GM21390 (cell line): ENCODE measurements around the gene ITGA11.

Experiments
- ATAC-seq: cut with Tn5 transposase; IDR thresholded peaks from one replicate; pipeline ENCODE4 v1.9.1; 2021; ENCODE audit not compliant: unreplicated experiment

The ITGA11 gene

GRCh38 chr15:68295014-68295805 is 136.8 kb downstream of the ITGA11 start:
- no peak for ATAC-seq

DNA sequence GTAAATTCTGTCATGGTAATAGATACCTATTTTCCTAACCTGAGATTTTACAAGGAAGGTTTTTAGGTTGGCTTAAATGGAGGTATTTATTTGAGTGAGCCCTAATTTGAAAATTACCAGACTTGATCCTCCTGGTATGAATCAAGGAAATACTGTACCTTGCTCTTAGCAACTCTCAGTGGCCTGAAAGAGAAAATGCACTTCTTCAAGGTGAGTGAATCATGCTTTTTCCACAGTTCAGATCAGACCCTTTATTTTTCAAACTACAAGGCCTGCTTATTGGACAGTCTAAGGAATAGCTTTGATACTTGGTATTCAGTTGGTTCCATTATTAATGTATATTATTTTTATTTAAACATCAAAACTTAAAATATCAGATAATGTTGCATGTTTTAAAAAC is 139.0 kb downstream of the ITGA11 start:
- no peak for ATAC-seq

DNA sequence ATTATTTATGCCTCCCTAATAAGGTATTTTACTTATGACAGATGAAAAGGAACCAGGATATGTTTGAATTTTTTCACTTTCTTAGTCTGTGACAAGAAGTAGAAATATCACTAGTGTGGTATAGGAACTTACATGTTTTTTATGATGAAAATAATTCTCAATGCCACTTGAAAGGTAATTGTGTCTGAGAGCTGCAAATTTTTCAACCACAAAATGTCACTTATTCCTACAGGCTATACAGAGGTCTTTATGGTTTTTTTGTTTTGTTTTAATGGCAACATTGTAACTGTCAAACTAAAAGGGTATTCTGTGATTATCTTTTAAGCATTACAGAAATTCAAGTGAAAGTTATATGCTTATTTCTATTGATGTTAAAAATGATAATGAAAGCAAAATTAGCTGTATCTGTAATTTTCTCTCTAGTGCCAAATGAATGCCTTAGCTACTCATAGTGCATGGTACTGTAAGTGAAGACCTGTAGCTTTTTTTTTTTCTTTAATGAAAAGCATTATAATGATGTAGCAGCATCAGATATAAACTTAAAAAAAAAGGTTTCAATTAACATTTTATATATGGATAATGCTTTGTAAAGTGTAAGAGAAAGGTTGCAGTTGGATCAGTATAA is 139.7 kb downstream of the ITGA11 start:
- ATAC-seq = no peak

GRCh38 chr15:68290715-68291114 is 141.2 kb downstream of the ITGA11 start:
- ATAC-seq = no peak

DNA sequence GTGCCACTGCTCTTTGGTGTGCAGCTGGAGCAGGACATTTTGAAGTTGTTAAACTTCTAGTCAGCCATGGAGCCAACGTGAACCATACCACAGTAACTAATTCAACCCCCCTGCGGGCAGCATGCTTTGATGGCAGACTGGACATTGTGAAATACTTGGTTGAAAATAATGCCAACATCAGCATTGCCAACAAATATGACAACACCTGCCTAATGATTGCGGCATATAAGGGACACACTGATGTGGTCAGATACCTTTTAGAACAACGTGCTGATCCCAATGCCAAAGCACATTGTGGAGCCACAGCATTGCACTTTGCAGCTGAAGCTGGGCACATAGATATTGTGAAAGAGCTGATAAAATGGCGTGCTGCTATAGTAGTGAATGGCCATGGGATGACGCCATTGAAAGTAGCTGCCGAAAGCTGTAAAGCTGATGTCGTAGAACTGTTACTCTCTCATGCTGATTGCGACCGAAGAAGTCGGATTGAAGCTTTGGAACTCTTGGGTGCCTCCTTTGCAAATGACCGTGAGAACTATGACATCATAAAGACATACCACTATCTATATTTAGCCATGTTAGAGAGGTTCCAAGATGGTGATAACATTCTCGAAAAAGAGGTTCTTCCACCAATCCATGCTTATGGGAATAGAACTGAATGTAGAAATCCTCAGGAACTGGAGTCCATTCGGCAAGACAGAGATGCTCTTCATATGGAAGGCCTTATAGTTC is 142.2 kb downstream of the ITGA11 start:
- no peak for ATAC-seq

GRCh38 chr15:68289057-68289456 is 142.9 kb downstream of the ITGA11 start:
- ATAC-seq = no peak

DNA sequence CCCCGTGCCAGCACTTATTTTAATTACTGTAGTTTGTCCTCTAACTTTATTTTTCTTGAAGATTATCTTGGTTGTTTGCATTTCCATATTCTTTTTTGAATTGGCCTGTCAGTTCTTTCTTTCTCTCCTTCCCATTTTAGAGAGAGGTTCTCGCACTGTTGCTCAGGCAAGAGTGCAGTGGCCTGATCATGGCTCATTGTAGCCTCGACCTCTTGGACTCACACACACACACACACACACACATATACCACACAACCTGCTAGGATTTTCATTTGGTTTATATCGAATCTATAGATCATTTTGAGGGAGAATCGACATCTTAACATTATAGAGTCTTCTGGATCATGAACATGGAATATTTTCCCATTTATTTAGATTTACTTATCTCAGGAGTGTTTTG is 145.7 kb downstream of the ITGA11 start:
- no peak for ATAC-seq

DNA sequence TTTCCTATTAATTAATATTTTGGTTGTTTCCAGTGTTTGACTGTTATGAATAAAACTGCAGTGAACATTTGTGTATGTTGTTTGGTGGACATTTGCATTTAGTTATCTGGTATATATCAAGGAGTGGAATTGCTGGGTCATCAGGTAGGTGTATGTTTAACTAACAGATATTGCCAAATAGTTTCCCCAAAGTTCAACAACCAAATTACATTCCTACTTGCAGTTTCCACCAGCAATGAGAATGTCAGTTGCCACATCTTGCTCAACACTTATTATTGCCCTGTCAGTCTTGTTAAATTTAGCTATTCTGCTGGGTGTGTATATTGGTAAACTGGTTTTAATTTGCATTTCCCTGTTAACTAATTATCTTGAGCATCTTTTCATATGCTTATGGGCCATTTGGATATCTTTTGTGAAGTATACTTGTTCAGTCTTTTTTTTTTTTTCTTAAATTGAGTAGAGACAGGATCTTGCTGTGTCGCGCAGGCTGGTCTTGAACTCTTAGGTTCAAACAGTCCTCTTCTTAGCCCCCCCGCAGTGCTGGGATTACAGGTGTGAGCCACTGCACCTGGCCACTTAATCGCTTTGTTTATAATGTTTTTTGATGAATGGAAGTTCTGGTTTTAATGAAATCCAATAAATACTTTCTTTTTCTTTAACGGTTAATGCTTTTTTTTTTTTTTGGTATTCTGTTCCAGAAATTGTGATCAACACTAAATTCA is 146.5 kb downstream of the ITGA11 start:
- no peak for ATAC-seq

DNA sequence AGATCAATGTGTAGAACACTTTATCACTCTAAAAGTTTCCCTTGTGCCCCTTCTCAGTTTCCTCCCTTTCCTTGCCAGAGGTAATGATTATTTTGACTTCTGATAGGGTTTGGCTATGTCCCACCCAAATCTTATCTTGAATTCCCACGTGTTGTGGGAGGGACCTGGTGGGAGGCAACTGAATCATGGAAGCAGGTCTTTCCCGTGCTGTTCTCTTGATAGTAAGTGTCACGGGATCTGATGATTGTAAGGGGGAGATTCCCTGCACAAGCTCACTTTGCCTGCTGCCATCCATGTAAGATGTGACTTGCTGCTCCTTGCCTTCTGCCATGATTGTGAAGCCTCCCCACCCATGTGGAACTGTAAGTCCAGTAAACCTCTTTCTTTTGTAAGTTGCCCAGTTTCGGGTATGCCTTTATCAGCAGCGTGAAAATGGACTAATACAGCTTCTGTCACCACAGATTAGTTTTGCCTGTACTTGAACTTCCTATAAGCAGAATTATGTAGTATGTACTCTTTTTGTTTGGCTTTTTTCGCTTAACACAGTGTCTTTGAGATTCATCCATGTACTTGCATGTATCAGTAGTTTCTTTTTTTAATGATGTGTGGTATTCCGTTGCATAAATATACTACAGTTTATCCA is 147.2 kb downstream of the ITGA11 start:
- no peak for ATAC-seq

GRCh38 chr15:68283401-68283800 is 148.6 kb downstream of the ITGA11 start:
- no peak for ATAC-seq

DNA sequence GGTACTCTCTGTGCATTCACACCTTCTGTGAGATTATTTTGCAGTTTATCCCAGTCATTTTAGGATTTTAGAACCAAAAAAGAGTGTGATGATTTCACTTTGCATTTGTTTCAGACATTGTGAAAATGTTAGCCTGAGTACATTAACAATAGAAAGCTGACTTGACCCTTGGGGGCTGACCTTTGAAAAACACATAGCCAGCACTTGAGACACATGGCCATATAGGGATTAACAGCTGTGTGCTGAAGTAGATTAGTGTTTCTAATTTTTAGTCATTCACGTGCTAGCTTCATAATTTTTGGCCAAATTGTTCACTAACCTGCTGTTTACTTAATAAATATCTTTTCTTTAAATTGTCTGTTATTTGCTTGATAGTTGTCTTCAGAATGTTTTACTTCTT is 151.0 kb downstream of the ITGA11 start:
- no peak for ATAC-seq

DNA sequence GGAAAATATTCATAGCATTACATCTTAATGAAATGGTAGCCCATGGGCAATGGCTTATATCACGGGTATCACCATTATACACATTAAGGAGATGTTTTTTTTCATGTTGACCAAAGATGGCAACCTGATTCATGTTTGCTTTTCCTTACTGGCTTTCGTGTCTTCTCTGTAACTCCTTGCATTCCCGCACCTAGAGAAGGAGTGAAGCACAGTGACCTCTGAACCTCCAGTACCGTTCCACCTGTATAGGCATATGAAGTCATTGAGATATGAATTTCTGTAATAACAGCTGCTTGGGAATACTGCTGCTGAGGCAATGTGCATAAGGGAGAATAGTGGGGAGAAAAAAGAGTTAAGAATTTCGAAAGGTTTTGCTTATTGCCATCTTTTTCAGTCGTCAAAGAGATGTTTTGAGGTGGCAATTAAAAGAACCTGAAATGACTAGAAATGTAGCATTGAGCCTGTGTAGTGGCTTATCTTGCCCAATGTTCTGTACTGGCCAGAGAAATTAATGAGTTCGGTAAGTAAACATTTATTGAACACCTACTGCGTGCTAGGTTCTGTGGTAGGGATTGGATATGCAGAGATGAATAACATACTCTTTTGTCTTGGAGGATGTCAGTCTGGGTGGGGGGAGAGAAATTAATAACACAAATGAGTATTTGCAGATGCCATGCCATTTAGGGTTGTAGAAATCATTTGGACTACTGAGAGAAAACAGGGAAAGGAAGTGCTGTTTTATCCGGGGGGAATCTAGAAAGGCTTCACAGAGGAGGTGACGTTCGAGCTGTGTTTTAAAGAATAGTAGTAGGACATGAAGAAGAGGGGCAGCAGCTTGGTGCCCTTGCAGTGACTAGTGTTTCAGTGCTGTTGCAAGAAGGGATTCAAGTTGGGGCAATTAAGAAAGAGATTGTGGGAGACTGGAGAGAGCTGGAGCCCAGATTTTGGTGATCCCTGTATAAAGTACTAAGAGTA is 151.9 kb downstream of the ITGA11 start:
- no peak for ATAC-seq

DNA sequence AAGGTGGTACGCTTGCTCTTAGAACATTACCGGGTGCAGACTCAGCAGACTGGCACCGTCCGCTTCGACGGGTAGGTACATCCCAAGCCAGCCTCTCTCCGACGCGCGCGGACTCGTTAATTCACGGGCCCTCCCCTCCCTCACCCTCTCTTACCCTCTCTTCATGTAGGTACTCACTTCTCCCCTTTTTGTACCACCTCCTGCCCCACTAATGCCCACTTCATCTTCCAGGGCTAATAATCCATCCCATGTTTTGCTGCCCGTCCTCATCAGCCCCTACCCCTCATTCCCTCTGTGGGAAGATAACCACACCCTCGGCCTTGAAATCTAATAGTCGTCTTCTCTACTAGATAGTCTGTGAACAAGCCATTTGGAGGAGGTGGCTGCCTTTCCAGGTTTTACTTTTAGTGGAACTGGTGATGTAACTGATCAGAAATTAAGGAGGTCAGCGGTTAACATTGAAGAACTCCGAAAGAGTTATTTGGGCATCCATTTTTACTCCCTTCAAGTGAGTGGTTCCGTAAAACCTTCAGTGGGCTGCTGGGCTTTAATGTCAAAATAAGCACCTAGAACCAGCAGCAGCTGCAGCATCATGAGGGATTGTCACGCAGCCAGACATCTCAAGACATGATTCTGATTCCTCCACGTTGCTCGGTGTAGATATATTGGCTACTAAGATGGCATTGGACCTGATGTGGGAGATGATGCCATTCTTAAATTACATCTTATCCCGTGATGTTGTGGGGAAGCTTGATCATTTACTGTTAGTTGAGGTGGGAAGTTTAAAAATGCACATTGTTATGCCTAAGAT is 153.2 kb downstream of the ITGA11 start:
- no peak for ATAC-seq

- no peak for ATAC-seq
Measured at GRCh38 chr15:68278345-68278594, 153.7 kb downstream of the ITGA11 start.

GRCh38 chr15:68277603-68278344 is 154.2 kb downstream of the ITGA11 start, which contains the start of gene FEM1B:
FEM1B (plus strand) TSS chr15:68277745; CDS start chr15:68278418, 673 bp downstream.
- peak; percentile 62 for ATAC-seq

DNA sequence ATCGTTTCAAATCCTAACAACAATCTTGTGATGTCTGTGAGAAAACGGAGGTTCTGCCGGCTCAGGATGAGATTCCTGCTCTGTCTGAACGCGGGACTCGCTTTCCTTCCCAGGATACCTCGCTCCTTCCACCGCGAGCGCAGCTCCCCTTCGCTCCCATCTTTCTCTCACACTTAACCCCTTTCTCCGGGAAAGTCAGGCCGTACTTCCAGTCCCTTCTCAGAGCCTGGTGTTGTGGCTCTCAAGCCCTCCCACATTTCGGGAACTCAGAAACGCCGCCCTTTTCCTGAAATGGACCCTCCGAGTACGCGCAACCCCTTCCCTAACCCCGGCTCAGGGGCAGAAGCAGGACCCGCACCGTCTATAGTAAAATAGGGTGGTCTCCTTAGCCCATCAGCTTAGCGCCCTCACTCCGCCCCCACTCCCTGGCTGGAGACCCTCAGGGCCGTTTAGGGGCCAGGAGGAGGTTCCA is 154.8 kb downstream of the ITGA11 start:
- peak; percentile 14 for ATAC-seq

DNA sequence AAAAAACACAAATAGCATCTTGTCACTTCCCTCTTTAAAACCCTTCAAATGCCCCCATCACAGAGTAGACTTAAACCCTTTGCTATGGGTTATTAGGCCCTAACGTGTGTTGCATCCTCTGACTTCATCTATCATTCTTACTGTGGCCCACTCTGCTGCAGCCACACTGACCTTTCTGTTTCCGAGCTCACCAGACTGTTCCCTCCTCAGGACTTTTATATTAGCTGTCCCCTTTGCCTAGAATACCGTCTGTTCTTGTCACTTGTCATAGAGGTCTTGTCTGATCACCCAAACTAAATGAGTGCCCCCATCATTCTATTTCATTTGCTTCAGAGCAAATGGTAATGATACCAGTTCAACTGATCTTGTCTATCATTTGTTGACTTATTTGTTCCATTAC is 155.3 kb downstream of the ITGA11 start:
- ATAC-seq = no peak

DNA sequence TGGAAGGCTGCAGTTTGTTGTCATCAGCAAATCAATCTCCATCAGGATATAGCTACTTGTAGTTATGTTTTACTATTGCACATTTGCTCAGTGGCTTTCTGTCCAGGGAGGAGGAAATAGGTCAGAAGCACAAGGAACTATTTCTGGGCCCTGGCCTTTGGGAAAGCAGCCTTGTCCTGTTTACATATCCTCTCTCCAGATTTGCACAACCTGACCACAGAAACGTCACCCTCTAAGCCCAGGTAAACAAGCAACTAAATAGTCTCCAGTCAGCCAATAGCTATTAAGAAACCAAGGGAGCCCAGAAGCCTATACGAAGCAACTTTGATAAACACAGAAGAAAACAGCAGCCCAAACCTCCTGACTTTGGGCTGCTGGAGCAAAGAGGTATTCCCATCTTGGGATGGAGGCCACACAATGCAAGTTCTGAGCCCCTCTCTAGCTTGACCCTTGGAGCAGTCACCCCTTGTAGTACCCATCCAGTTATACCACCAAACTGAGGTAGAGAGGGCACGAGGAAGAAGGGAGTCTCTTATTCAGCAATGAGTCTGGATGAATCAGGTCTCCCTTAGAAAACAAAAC is 156.7 kb downstream of the ITGA11 start:
- no peak for ATAC-seq
